ENCODE data around the gene PPT1.
A peak's percentile ranks its signal among the peaks of the same experiment; 100 is the strongest.

Gene PPT1

DNA sequence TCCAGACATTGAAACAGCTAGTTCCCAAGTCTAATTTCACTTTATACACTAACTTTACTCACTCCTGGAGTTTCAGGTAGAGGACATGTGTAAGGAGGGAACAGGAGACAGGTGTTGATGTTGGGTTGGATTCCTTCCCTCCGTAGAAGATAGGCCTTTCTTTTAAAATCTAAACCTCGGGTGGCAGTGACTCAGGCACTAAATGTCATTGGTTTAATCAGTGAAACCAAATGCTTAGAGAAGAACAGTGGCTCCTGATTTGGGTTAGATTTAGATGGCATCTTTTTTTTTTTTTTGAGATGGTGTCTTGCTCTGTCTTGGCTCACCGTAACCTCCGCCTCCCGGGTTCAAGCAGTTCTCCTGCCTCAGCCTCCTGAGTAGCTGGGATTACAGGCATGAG is 49.3 kb downstream of the PPT1 start:
- DNase-seq (ENCODE audit: low read depth), result no peak

DNA sequence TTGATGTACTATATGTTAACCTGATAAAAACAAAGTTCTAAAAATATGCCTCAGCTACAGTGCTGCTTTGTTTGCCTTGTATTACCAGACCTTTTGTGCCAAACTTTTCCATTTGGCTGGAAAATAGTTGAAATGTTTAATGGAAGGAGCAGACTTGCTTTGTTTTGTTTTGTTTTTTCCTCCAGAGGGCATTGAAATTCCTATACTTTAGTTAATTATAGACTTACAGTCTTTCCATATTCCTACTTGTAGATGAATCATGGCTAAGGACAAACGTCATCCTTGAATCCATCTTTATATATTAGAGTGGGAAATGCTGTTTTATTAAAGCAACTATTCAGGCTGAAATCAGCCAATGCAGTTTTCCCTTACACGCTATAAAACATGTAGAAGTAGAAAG is 49.8 kb downstream of the PPT1 start:
- no peak overlapping the region for H3K4me3 ChIP-seq (ENCODE audit: control insufficient read depth, low read depth, low read length)
- DNase-seq (ENCODE audit: low read depth), result no peak
- TF ChIP-seq, protein P1, sequence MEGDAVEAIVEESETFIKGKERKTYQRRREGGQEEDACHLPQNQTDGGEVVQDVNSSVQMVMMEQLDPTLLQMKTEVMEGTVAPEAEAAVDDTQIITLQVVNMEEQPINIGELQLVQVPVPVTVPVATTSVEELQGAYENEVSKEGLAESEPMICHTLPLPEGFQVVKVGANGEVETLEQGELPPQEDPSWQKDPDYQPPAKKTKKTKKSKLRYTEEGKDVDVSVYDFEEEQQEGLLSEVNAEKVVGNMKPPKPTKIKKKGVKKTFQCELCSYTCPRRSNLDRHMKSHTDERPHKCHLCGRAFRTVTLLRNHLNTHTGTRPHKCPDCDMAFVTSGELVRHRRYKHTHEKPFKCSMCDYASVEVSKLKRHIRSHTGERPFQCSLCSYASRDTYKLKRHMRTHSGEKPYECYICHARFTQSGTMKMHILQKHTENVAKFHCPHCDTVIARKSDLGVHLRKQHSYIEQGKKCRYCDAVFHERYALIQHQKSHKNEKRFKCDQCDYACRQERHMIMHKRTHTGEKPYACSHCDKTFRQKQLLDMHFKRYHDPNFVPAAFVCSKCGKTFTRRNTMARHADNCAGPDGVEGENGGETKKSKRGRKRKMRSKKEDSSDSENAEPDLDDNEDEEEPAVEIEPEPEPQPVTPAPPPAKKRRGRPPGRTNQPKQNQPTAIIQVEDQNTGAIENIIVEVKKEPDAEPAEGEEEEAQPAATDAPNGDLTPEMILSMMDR (IDR thresholded peaks at IDR 0.05; ENCODE audit: control insufficient read depth, insufficient read depth, low read depth, low read length, missing control alignments), result no peak

More for the DNA sequence above, 49.3 kb downstream of the PPT1 start:
- TF ChIP-seq, protein P1 (IDR thresholded peaks at IDR 0.05; ENCODE audit: control insufficient read depth, insufficient read depth, low read depth, low read length, missing control alignments), result no peak
- H3K4me3 ChIP-seq (ENCODE audit: control insufficient read depth, low read depth, low read length), result no peak overlapping the region

DNA sequence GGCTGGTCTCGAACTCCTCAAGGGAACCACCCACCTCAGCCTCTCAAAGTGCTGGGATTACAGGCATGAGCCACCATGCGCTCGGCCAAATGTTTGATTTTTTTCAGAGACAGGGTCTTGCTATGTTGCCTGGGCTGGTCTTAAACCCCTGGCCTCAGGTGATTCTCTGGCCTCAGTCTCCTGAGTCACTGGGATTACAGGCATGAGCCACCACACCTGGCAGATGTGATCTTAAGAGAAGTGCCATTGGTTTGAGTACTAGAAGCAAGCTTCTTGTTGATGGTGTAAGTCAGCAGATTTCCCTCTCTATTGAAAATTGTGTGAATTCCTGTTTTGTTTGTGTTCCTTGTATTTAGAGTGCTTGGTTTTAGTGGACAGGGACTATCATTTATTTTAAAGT is 51.3 kb downstream of the PPT1 start:
- TF ChIP-seq, protein P1 (IDR thresholded peaks at IDR 0.05; ENCODE audit: control insufficient read depth, insufficient read depth, low read depth, low read length, missing control alignments), result no peak
- H3K4me3 ChIP-seq (ENCODE audit: control insufficient read depth, low read depth, low read length), result no peak overlapping the region
- DNase-seq (ENCODE audit: low read depth), result no peak

DNA sequence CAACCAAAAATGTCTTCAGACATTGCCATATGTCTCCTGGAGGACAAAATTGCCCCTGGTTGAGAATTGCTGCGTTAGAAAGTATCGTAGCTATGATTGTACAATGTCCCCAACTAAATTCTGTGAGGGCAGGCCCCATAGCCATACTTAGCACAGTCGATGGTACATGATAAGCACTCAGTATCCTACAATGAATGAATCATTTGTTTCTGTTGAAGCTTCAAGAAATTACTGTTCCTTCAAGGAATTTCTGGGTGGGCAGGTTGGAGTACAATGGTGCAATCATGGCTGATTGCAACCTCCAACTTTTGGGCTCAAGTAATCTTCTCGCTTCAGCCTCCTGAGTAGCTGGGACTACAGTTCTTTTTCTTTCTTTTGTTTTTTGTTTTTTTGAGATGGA is 51.9 kb downstream of the PPT1 start:
- TF ChIP-seq, protein P1 (IDR thresholded peaks at IDR 0.05; ENCODE audit: control insufficient read depth, insufficient read depth, low read depth, low read length, missing control alignments), result no peak
- no peak for DNase-seq (ENCODE audit: low read depth)

DNA sequence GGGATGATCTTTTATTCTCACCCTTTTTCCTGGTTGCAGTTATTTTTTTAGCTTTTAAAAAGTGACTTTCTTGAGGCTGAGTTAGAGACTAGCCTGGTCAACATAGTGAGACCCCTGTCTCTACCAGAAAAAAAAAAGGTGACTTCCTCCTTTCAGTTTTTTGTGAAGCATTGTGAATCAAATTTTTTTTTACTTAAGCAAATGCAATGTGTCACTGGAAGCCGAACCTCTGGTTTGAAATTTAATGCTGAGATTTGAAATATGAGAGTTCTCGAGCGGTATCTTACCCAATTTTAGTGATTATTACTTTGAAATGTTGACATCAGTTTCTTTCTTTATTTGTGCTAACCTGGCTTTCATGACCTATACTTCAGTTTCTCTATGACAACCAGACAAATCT is 52.9 kb downstream of the PPT1 start:
- no peak for DNase-seq (ENCODE audit: low read depth)
- TF ChIP-seq, protein P1 (IDR thresholded peaks at IDR 0.05; ENCODE audit: control insufficient read depth, insufficient read depth, low read depth, low read length, missing control alignments), result no peak
- H3K4me3 ChIP-seq (ENCODE audit: control insufficient read depth, low read depth, low read length), result no peak overlapping the region

More for the DNA sequence above, 51.9 kb downstream of the PPT1 start:
- no peak overlapping the region for H3K4me3 ChIP-seq (ENCODE audit: control insufficient read depth, low read depth, low read length)

DNA sequence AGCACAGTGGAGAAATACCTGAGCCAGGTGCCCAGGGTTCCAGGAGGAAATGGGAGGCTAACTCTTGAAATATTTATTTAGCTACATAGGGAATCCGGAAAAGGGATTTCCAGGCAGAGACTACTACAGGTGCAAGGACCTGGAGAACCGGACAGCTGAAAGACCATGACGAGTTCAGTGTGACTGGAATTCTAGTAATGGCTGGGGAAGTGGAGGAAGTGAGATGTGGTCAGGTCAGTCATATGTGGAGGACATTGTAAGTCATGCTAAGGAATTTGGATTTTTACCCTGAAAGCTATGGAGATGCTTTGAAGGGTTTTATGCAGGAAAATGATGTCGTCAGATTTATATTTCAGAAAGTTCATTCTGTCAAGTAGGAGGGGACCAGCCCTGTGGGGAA is 54.7 kb downstream of the PPT1 start:
- no peak overlapping the region for H3K4me3 ChIP-seq (ENCODE audit: control insufficient read depth, low read depth, low read length)
- TF ChIP-seq, protein P1 (IDR thresholded peaks at IDR 0.05; ENCODE audit: control insufficient read depth, insufficient read depth, low read depth, low read length, missing control alignments), result no peak
- no peak for DNase-seq (ENCODE audit: low read depth)

DNA sequence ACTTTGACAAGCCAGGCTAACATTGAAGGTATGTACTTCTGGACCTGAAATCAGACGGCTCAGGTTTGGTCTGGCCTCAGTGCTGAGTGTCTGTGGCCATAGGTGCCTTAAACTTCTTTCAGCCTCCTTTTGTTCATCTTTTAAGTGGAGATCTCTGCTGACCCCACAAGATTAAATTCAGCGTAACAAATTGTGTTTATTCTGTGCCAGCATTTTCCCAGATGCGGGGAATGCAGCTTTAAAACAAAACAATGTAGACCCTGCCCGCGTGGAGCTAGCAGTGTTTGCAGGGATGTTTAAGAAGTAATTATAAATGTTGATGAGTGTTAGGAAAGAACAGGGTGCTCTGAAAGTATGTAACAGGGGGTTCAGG is 55.6 kb downstream of the PPT1 start:
- no peak for DNase-seq (ENCODE audit: low read depth)
- TF ChIP-seq, protein P1 (IDR thresholded peaks at IDR 0.05; ENCODE audit: control insufficient read depth, insufficient read depth, low read depth, low read length, missing control alignments), result no peak
- peak overlapping the region; percentile 74 for H3K4me3 ChIP-seq (ENCODE audit: control insufficient read depth, low read depth, low read length)

Measured in AG09309 (cell line).